Muscle of leg (tissue), 11 donors: ENCODE results near the gene TEX52. TPM values are rescaled to one million over a fixed set of nuclear protein-coding genes. Genes with fewer than 3 reads are reported as not detected.
A peak's percentile ranks its signal among the peaks of the same experiment; 100 is the strongest.

Experiments used
- DNase-seq: peaks from one replicate; pipeline ENCODE4 v3.0.0; 2013
- H3K27ac ChIP-seq: one replicate; pipeline ENCODE4 v1.5.1; 2013; ENCODE audit warnings: mild to moderate bottlenecking, low read length, control low read depth
- H3K27me3 ChIP-seq: one replicate; pipeline ENCODE4 v1.6.1; 2013; ENCODE audit warnings: low read length; ENCODE audit not compliant: control insufficient read depth, insufficient read depth
- H3K36me3 ChIP-seq: one replicate; pipeline ENCODE4 v1.6.1; 2013; ENCODE audit warnings: low read length; ENCODE audit not compliant: control insufficient read depth, insufficient read depth
- H3K4me1 ChIP-seq: one replicate; pipeline ENCODE4 v1.6.1; 2013; ENCODE audit warnings: low read length; ENCODE audit not compliant: control insufficient read depth, insufficient read depth
- H3K4me3 ChIP-seq: one replicate; pipeline ENCODE4 v1.5.1; 2013; ENCODE audit warnings: low read length, control low read depth
- H3K9me3 ChIP-seq: replicated peaks from 2 replicates; pipeline ENCODE4 v1.6.1; 2013; ENCODE audit warnings: low read depth, low read length; ENCODE audit not compliant: control insufficient read depth
- WGBS: methylation state at CpG from one replicate; pipeline ENCODE4 v1.1.5; 2013; ENCODE audit warnings: missing lambda C conversion rate; ENCODE audit not compliant: insufficient coverage; 5-methylcytosine and 5-hydroxymethylcytosine counted together
- polyA plus RNA-seq, 8 donors: library from polyadenylated mRNA; unstranded; fragments of 120-200 nt; gene quantifications; one replicate each; pipeline versions ENCODE4 v1.2.1 to v1.2.3, GENCODE V29; 2013; ENCODE audit warnings: inconsistent platforms in 1 of 8, low replicate concordance in 1 of 8; ENCODE audit not compliant: insufficient read length in 8 of 8, insufficient read depth in 1 of 8
- total RNA-seq: library from RNA; stranded (reverse); fragments of 120-200 nt; gene quantifications from one replicate; pipeline ENCODE4 v1.2.4, GENCODE V29; 2013

The TEX52 gene
- total and polyA plus RNA-seq, 9 donors: 0.19 to 1.3 (median 0.58) TPM; not detected in 1

DNA sequence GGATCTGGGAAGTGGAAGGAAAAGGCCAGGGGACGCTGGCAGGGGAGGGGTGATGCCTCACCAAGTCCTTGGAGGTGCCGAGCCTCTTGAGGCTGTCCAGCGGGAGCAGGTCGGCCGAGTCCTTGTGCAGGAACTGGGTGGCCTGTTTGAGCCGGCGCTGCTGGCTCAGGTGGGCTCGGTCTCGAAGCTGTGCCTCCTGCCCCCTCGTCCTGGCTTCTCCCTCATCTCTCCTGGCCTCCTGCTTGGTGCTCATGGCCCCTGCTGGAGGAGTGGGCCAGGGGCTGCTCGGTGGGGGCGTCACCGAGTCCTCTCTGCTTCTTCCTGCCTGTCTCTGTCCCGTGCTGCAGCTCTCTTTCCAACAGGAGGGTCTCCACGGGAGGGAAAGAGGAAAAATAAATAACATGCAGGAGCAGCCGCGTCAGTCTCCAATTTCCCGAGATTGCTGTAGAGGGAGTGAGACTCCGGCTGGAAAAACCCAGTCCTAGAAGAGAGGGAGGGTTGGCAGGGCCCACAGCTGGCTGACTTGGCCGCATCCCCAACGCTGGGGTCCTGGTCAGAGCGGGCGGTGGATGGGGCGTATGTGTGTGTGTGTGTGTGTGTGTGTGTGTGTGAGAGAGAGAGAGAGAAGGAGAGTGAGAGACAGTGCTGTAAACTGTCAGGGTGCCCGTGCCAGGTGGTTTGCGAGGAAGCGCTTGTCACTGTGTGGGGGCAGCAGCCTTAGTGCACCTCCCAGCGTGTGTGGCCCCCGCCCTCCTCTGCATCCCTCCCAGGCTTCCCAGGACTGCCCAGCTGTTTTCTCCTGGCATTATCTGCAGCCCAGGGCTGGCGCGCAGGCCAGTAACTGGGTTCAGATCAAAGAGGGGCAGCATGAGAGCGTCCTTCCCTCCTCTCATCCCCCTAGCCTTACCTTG is 22.0 kb downstream of the TEX52 start, which contains the start of gene NRIP2:
NRIP2 (minus strand) TSS at position 455 of the 911 bp plus-strand sequence; CDS start at position 403, 52 bp downstream.
- no peaks in the 10 kb centered on the region for H3K27me3 ChIP-seq
- H3K36me3 ChIP-seq: peaks cover 29% of the 10 kb centered on the region
- peak within 1 kb of the TSS; percentile 27 for H3K4me3 ChIP-seq
- peak within 1 kb of the TSS; percentile 72 for H3K27ac ChIP-seq
- peaks cover 28% of the 10 kb centered on the region for H3K4me1 ChIP-seq
- peak; percentile 90 for DNase-seq
- H3K9me3 ChIP-seq: no peaks in the 10 kb centered on the region
- WGBS: 3% methylated on average over 28 of the region's 32 CpGs

DNA sequence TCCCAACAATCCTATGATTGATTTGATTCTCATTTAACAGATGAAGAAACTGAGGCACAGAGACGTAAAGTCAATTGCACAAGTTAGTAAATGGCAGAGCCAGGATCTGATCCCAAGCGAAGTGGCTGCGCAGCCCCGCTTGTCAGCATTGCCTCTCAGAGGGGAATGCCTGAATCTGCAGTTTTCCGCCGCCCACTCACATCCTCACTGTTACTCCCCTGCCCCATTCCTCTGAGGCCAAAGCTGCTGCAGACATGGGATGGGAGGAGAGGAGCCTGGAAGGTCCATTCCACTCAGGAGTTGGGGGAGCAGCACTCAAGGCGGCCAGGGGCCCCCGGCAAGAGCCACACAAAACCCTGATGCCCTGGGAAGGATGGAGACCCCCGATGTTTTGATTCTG is 23.0 kb downstream of the TEX52 start:
- peak; percentile 56 for DNase-seq
- no peak overlapping the region for H3K4me3 ChIP-seq
- WGBS: 61% methylated on average over 4 of the region's 9 CpGs
- H3K9me3 ChIP-seq: no peaks in the 10 kb centered on the region
- no peaks in the 10 kb centered on the region for H3K27me3 ChIP-seq
- H3K36me3 ChIP-seq: peaks cover 26% of the 10 kb centered on the region
- no peak overlapping the region for H3K27ac ChIP-seq
- peaks cover 28% of the 10 kb centered on the region for H3K4me1 ChIP-seq

GRCh38 chr12:2833327-2833726 is 23.5 kb downstream of the TEX52 start:
- Histone ChIP-seq H3K4me3 (no peak overlapping the region), H3K27ac (no peak overlapping the region)

GRCh38 chr12:2832550-2833127 is 24.2 kb downstream of the TEX52 start:
- DNase-seq: no peak
- Histone ChIP-seq H3K27me3 (no peaks in the 10 kb centered on the region), H3K4me3 (no peak overlapping the region), H3K4me1 (peaks cover 28% of the 10 kb centered on the region), H3K9me3 (no peaks in the 10 kb centered on the region), H3K36me3 (peaks cover 30% of the 10 kb centered on the region), H3K27ac (no peak overlapping the region)
- 94% methylated on average over 2 of the region's 6 CpGs for WGBS

More at GRCh38 chr12:2833327-2833726, 23.5 kb downstream of the TEX52 start:
- Histone ChIP-seq H3K4me1 (peaks cover 28% of the 10 kb centered on the region), H3K27me3 (no peaks in the 10 kb centered on the region), H3K36me3 (peaks cover 25% of the 10 kb centered on the region), H3K9me3 (no peaks in the 10 kb centered on the region)
- no peak for DNase-seq
- WGBS: 46% methylated on average over 3 of the region's 5 CpGs

- Histone ChIP-seq H3K4me3 (no peak overlapping the region), H3K27ac (no peak overlapping the region), H3K4me1 (peaks cover 11% of the 10 kb centered on the region), H3K27me3 (no peaks in the 10 kb centered on the region), H3K36me3 (peaks cover 64% of the 10 kb centered on the region), H3K9me3 (no peaks in the 10 kb centered on the region)
- DNase-seq: no peak
- 100% methylated on average over 1 of the region's 6 CpGs for WGBS
These were observed 27.6 kb downstream of the TEX52 start for GRCh38 chr12:2829275-2829674.

- DNase-seq: no peak
- Histone ChIP-seq H3K4me1 (no peaks in the 10 kb centered on the region), H3K27me3 (no peaks in the 10 kb centered on the region), H3K4me3 (no peak overlapping the region), H3K9me3 (no peaks in the 10 kb centered on the region), H3K27ac (no peak overlapping the region), H3K36me3 (peaks cover 82% of the 10 kb centered on the region)
- WGBS: 89% methylated on average over 14 of the region's 14 CpGs
These were observed 29.9 kb downstream of the TEX52 start for GRCh38 chr12:2826721-2827515.

- no CpG with 5 or more reads among the region's 3 CpGs for WGBS
- Histone ChIP-seq H3K4me1 (no peaks in the 10 kb centered on the region), H3K36me3 (peaks cover 85% of the 10 kb centered on the region), H3K9me3 (no peaks in the 10 kb centered on the region), H3K4me3 (no peak overlapping the region), H3K27ac (no peak overlapping the region), H3K27me3 (no peaks in the 10 kb centered on the region)
- no peak for DNase-seq
These were observed 30.8 kb downstream of the TEX52 start for GRCh38 chr12:2826036-2826435.

DNA sequence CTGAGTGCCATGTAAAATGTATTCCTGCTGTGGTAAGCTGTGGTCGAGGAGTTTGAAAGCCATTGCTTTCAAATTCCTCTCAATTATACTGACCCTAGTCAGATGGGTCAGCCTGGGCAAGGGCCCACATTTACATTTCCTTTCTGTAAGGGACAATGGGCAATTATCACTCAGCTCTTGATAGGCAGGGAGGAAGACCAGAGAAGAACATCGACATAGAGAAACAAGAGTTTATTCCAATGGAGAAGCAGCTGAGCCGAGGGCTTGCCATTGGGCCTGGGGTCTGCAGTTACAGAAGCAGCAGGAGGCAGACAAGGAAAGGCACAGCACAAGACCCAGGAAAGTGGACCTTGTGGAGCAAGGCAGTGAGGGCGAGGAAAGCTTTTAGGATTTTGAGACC is 31.7 kb downstream of the TEX52 start:
- DNase-seq: no peak
- WGBS: 89% methylated on average over 3 of the region's 4 CpGs
- H3K27ac ChIP-seq: no peak overlapping the region
- no peak overlapping the region for H3K4me3 ChIP-seq
- no peaks in the 10 kb centered on the region for H3K4me1 ChIP-seq
- no peaks in the 10 kb centered on the region for H3K9me3 ChIP-seq
- no peaks in the 10 kb centered on the region for H3K27me3 ChIP-seq
- peaks cover 84% of the 10 kb centered on the region for H3K36me3 ChIP-seq

GRCh38 chr12:2824541-2824940 is 32.3 kb downstream of the TEX52 start:
- DNase-seq: no peak
- Histone ChIP-seq H3K36me3 (peaks cover 90% of the 10 kb centered on the region), H3K4me3 (no peak overlapping the region), H3K27ac (no peak overlapping the region), H3K27me3 (no peaks in the 10 kb centered on the region), H3K4me1 (no peaks in the 10 kb centered on the region), H3K9me3 (no peaks in the 10 kb centered on the region)
- 90% methylated on average over 3 of the region's 6 CpGs for WGBS

DNA sequence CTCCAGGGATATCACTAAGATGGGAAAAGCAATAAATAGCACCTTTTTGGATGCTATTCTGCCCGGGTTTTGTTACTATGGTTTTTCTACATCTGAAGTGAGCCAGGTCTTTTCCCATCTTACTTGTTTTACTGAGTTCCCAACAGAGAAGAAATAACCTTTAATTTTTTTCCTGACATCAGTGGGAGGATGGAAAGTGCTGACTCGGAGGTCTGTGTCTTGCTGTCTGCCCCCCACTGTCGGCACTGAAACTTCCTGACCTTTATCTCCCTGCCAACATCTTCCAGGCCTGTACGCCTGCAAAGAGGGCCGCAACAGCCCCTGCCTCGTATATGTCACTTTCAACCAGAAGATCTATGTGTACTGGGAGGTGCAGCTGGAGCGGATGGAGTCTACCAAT is 33.4 kb downstream of the TEX52 start:
- Histone ChIP-seq H3K27me3 (no peaks in the 10 kb centered on the region), H3K4me3 (no peak overlapping the region), H3K27ac (no peak overlapping the region), H3K36me3 (peaks cover 93% of the 10 kb centered on the region), H3K9me3 (no peaks in the 10 kb centered on the region), H3K4me1 (no peaks in the 10 kb centered on the region)
- DNase-seq: no peak
- 78% methylated on average over 6 of the region's 7 CpGs for WGBS
